ENCODE measurements around the gene TUBA3E.
"Not testable (repeated sequence)": the region's sequence is repeated elsewhere in the genome, so short reads cannot be mapped to it uniquely, and the experiment has no call there.

TUBA3E gene

GRCh38 chr2:130162968-130163367 is 35.3 kb downstream of the TUBA3E start:
- TF ChIP-seq CTCF (IDR thresholded peaks at IDR 0.05; ENCODE audit: low read depth, low read length, missing control alignments) = no peak
- H3K4me3 ChIP-seq (replicated peaks; ENCODE audit: low read depth, low read length) = no peak overlapping the region
- no peak for DNase-seq (ENCODE audit: extremely low read depth, low read depth)

GRCh38 chr2:130162486-130162885 is 35.8 kb downstream of the TUBA3E start:
- not testable (repeated sequence) for H3K4me3 ChIP-seq (replicated peaks; ENCODE audit: low read depth, low read length)

GRCh38 chr2:130160838-130161705 is 37.2 kb downstream of the TUBA3E start:
- DNase-seq (ENCODE audit: extremely low read depth, low read depth); H3K4me3 ChIP-seq (replicated peaks; ENCODE audit: low read depth, low read length): not testable (repeated sequence)

More at GRCh38 chr2:130162486-130162885, 35.8 kb downstream of the TUBA3E start:
- DNase-seq (ENCODE audit: extremely low read depth, low read depth) = not testable (repeated sequence)

GRCh38 chr2:130160131-130160530 is 38.1 kb downstream of the TUBA3E start:
- TF ChIP-seq CTCF (IDR thresholded peaks at IDR 0.05; ENCODE audit: low read depth, low read length, missing control alignments) = no peak
- DNase-seq (ENCODE audit: extremely low read depth, low read depth) = no peak
- no peak overlapping the region for H3K4me3 ChIP-seq (replicated peaks; ENCODE audit: low read depth, low read length)

GRCh38 chr2:130159376-130159775 is 38.9 kb downstream of the TUBA3E start:
- H3K4me3 ChIP-seq (replicated peaks; ENCODE audit: low read depth, low read length); DNase-seq (ENCODE audit: extremely low read depth, low read depth): not testable (repeated sequence)

- no peak overlapping the region for H3K4me3 ChIP-seq (replicated peaks; ENCODE audit: low read depth, low read length)
- no peak for DNase-seq (ENCODE audit: extremely low read depth, low read depth)
- TF ChIP-seq CTCF (IDR thresholded peaks at IDR 0.05; ENCODE audit: low read depth, low read length, missing control alignments) = no peak
Observed at GRCh38 chr2:130158631-130159030, 39.6 kb downstream of the TUBA3E start.

- DNase-seq (ENCODE audit: extremely low read depth, low read depth); H3K4me3 ChIP-seq (replicated peaks; ENCODE audit: low read depth, low read length): not testable (repeated sequence)
Observed at GRCh38 chr2:130157825-130158514, 40.3 kb downstream of the TUBA3E start.

GRCh38 chr2:130157354-130157753 is 40.9 kb downstream of the TUBA3E start:
- DNase-seq (ENCODE audit: extremely low read depth, low read depth); H3K4me3 ChIP-seq (replicated peaks; ENCODE audit: low read depth, low read length): not testable (repeated sequence)

GRCh38 chr2:130156624-130157004 is 41.6 kb downstream of the TUBA3E start:
- H3K4me3 ChIP-seq (replicated peaks; ENCODE audit: low read depth, low read length) = no peak overlapping the region
- TF ChIP-seq CTCF (IDR thresholded peaks at IDR 0.05; ENCODE audit: low read depth, low read length, missing control alignments) = no peak
- no peak for DNase-seq (ENCODE audit: extremely low read depth, low read depth)
